Astrocyte of the cerebellum (primary cell): ENCODE results near the gene FBXO38.

Experiments used
- DNase-seq: peaks from one replicate; pipeline ENCODE4 v3.0.0-alpha.2; 2011; ENCODE audit warnings: low read depth
- H3K4me3 ChIP-seq: 2 replicates; pipeline ENCODE4 v1.5.1; 2011; ENCODE audit warnings: mild to moderate bottlenecking, low read depth, low read length, moderate library complexity
- CTCF ChIP-seq: IDR thresholded peaks from 2 replicates; pipeline ENCODE4 v1.5.1; 2012; ENCODE audit warnings: low read length, low read depth, moderate library complexity, mild to moderate bottlenecking; ENCODE audit errors: missing control alignments
- in situ Hi-C: cut with HindIII; loops from 2 replicates; pipeline ENCODE4 v1.10.0; 2017; ENCODE audit warnings: low sequenced_read_pairs

Gene FBXO38

GRCh38 chr5:148384380-148384737 lies 601 bp downstream of the FBXO38 start:
- in situ Hi-C loops: no loop called here
- DNase-seq: no peak
- no peak for TF ChIP-seq CTCF
- peak overlapping the region; percentile 86 for H3K4me3 ChIP-seq

DNA sequence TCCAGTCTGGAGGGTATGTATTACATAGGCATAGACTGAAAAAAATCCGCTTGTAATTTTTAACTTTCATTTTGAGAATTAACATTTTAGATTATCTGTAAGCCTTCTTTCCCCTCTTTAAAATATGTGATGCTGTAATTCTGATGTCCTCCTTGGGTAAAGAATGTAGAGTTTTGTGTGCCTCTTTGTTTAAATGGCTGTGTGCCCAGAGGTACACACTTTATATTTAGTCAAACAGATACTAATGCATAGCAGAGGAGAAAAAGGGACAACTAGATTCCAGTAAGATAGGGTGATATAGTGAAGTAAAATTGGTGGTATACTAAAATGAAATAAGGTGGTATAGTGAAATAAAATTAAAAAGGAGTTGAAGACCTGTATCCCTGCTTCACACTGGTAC lies 1.3 kb downstream of the FBXO38 start:
- H3K4me3 ChIP-seq: peak overlapping the region; percentile 86
- DNase-seq: no peak
- TF ChIP-seq CTCF: no peak
- in situ Hi-C loops: no loop called here

DNA sequence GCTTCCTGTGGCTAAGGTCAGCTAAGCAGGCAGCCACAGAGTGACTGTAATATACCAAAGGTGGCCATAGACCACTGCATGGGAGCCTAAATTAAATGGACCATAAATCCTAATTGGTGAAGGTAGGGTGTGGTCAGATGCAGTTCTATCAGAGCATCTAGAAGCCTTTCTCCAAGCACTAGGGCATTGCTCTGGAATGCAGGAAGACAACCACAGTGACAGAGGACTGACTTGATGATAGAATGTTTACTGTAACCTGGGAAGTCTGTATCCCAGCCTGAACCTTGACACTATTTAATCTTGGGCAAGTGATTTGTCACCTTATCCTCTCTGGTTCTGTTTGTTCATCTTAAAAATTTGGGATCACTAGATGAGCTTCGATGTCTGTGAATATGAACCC lies 2.3 kb downstream of the FBXO38 start:
- TF ChIP-seq CTCF: no peak
- in situ Hi-C loops: no loop called here
- H3K4me3 ChIP-seq: no peak overlapping the region
- DNase-seq: no peak

DNA sequence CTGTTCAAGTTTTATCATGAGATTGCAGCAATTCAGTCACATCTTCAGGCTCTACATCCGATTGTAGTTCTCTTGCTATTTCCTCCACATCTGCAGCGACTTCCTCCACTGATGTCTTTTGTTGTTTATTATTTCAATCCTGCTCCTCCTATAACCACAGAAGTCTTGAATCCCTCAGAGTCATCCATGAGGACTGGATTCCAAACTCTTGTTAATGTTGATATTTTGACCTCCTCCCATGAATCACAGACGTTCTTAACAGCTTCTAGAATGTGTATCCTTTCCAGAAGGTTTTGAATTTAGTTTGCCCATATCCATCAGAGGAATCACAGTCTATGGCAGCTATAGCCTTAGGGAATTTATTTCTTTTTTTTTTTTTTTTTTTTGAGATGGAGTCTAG lies 3.6 kb downstream of the FBXO38 start:
- peak; percentile 12 for DNase-seq
- no peak overlapping the region for H3K4me3 ChIP-seq
- no peak for TF ChIP-seq CTCF
- in situ Hi-C loops: no loop called here

DNA sequence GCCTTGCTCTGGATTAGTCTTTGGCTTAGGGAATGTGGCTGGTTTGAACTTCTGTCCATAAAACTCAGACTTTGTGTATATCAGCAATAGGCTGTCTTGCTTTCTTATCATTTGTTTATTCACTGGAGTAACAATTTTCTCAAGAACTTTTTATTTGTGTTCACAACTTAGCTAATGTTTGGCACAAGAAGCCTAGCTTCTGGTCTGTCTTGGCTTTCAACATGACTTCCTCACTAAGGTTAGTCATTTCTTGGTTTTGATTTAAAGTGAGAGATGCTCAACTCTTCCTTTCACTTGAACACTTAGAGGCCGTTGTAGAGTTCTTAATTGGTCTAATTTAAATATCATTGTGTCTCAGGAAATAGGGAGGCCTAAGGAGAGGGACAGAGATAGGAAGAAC lies 4.9 kb downstream of the FBXO38 start:
- H3K4me3 ChIP-seq: no peak overlapping the region
- no peak for TF ChIP-seq CTCF
- DNase-seq: no peak
- in situ Hi-C loops: no loop called here

GRCh38 chr5:148390914-148391313 lies 7.2 kb downstream of the FBXO38 start:
- DNase-seq: no peak
- no peak overlapping the region for H3K4me3 ChIP-seq
- no peak for TF ChIP-seq CTCF
- in situ Hi-C loops: loop anchor here (5.0 kb wide), 1 partner anchor 56 kb away; no protein-coding TSS in a partner anchor

GRCh38 chr5:148391422-148391821 lies 7.7 kb downstream of the FBXO38 start:
- in situ Hi-C loops: loop anchor here (5.0 kb wide), 1 partner anchor 56 kb away; no protein-coding TSS in a partner anchor
- H3K4me3 ChIP-seq: no peak overlapping the region
- TF ChIP-seq CTCF: no peak
- DNase-seq: no peak
